CD14-positive monocyte (primary cell): Measurements from ENCODE around the gene SERPINA9. TPM values are rescaled to one million over a fixed set of nuclear protein-coding genes. Genes with fewer than 3 reads are reported as not detected.

Experiments
- DNase-seq, 3 donors: peaks; one replicate each; pipeline ENCODE4 v3.0.0-alpha.2; 2011 to 2022
- H2AFZ ChIP-seq: 2 replicates; pipeline ENCODE4 v1.6.0; 2012; ENCODE audit warnings: mild to moderate bottlenecking, low read depth, low read length, inconsistent platforms; ENCODE audit not compliant: insufficient read depth, poor library complexity, severe bottlenecking
- H3K27ac ChIP-seq, 2 donors: 1 replicate in 1 of 2; 2 replicates in 1 of 2; pipeline ENCODE4 v1.5.1; 2012 to 2013; ENCODE audit warnings: low read length in 2 of 2, control low read depth in 1 of 2, inconsistent platforms in 1 of 2, low read depth in 1 of 2, mild to moderate bottlenecking in 1 of 2
- H3K27me3 ChIP-seq, 2 donors: one replicate each; pipeline versions ENCODE4 v1.6.0 to v1.6.1; 2011 to 2013; ENCODE audit warnings: low read length in 2 of 2; ENCODE audit not compliant: control insufficient read depth in 2 of 2, insufficient read depth in 2 of 2
- H3K36me3 ChIP-seq, 2 donors: replicated peaks in 1 of 2; 1 replicate in 1 of 2; 2 replicates in 1 of 2; pipeline versions ENCODE4 v1.5.1 to v1.6.1; 2012 to 2013; ENCODE audit warnings: low read length in 2 of 2, control low read depth in 1 of 2, inconsistent platforms in 1 of 2, mild to moderate bottlenecking in 1 of 2; ENCODE audit not compliant: insufficient read depth in 2 of 2, control insufficient read depth in 1 of 2
- H3K4me1 ChIP-seq, 2 donors: 1 replicate in 1 of 2; 2 replicates in 1 of 2; pipeline versions ENCODE4 v1.5.1 to v1.6.1; 2012 to 2013; ENCODE audit warnings: low read length in 2 of 2, control low read depth in 1 of 2, inconsistent platforms in 1 of 2, mild to moderate bottlenecking in 1 of 2, moderate library complexity in 1 of 2; ENCODE audit not compliant: insufficient read depth in 2 of 2, control insufficient read depth in 1 of 2
- H3K4me2 ChIP-seq: replicated peaks from 2 replicates; pipeline ENCODE3; 2012; ENCODE audit warnings: low read length, moderate library complexity, mild to moderate bottlenecking; ENCODE audit not compliant: poor library complexity, severe bottlenecking; ENCODE audit errors: extremely low read depth
- H3K4me3 ChIP-seq, 3 experiments: fragments of 200-600 bp in 1 of 3; sonication (generic) in 1 of 3; replicated peaks in 1 of 3; 1 replicate in 2 of 3; 2 replicates in 1 of 3; pipeline ENCODE4 v1.5.1; 2011 to 2013; ENCODE audit warnings: low read length in 3 of 3, mild to moderate bottlenecking in 3 of 3, control low read depth in 2 of 3, low read depth in 2 of 3, inconsistent platforms in 1 of 3, moderate library complexity in 1 of 3
- H3K79me2 ChIP-seq: 2 replicates; pipeline ENCODE4 v1.6.0; 2012; ENCODE audit warnings: mild to moderate bottlenecking, control low read depth, inconsistent platforms, low read length, moderate library complexity; ENCODE audit not compliant: insufficient read depth
- H3K9ac ChIP-seq: 2 replicates; pipeline ENCODE4 v1.6.0; 2017; ENCODE audit warnings: low read length, mild to moderate bottlenecking; ENCODE audit not compliant: insufficient read depth, poor library complexity, severe bottlenecking
- H3K9me3 ChIP-seq, 2 donors: replicated peaks in 1 of 2; 1 replicate in 1 of 2; 2 replicates in 1 of 2; pipeline versions ENCODE4 v1.5.1 to v1.6.1; 2012 to 2013; ENCODE audit warnings: low read length in 2 of 2, control low read depth in 1 of 2; ENCODE audit not compliant: control insufficient read depth in 1 of 2, insufficient read depth in 1 of 2
- H4K20me1 ChIP-seq: 2 replicates; pipeline ENCODE4 v1.6.0; 2012; ENCODE audit warnings: mild to moderate bottlenecking, low read length, control low read depth, moderate library complexity; ENCODE audit not compliant: insufficient read depth
- H3K27ac Mint-ChIP-seq, 7 donors: one replicate each; pipeline ENCODE4 v1.8.0; 2020; ENCODE audit warnings: mild to moderate bottlenecking in 7 of 7, mixed read lengths in 7 of 7, moderate library complexity in 6 of 7, inconsistent platforms in 2 of 7
- H3K27me3 Mint-ChIP-seq, 3 donors: one replicate each; pipeline ENCODE4 v1.8.0; 2021 to 2022; ENCODE audit warnings: low read depth in 3 of 3, mild to moderate bottlenecking in 3 of 3, mixed read lengths in 3 of 3, moderate library complexity in 3 of 3, inconsistent platforms in 1 of 3
- H3K36me3 Mint-ChIP-seq, 2 donors: one replicate each; pipeline ENCODE4 v1.8.0; 2020; ENCODE audit warnings: mixed read lengths in 2 of 2, inconsistent platforms in 1 of 2, mild to moderate bottlenecking in 1 of 2
- H3K4me1 Mint-ChIP-seq: one replicate; pipeline ENCODE4 v1.8.0; 2020; ENCODE audit warnings: mild to moderate bottlenecking, mixed read lengths
- H3K4me3 Mint-ChIP-seq, 2 donors: one replicate each; pipeline ENCODE4 v1.8.0; 2020; ENCODE audit warnings: mild to moderate bottlenecking in 2 of 2, mixed read lengths in 2 of 2, moderate library complexity in 1 of 2
- H3K9me3 Mint-ChIP-seq, 7 donors: one replicate each; pipeline ENCODE4 v1.8.0; 2020 to 2022; ENCODE audit warnings: mixed read lengths in 7 of 7, mild to moderate bottlenecking in 6 of 7, moderate library complexity in 6 of 7, inconsistent platforms in 2 of 7
- WGBS: methylation state at CpG from one replicate; pipeline ENCODE4 v1.1.5; 2013; ENCODE audit warnings: missing lambda C conversion rate; ENCODE audit not compliant: insufficient coverage; 5-methylcytosine and 5-hydroxymethylcytosine counted together
- intact Hi-C, 2 donors: fragments of 100-400 bp; cut with micrococcal nuclease; formaldehyde crosslinking; loops; one replicate each; pipeline versions ENCODE4 v1.15.0 to v1.15.1; 2023
- polyA plus RNA-seq, 3 donors: library from polyadenylated mRNA; depleted of rRNA in 1 of 3; unstranded in 2 of 3; stranded (reverse) in 1 of 3; fragments of 300-500 nt in 2 of 3; fragments of >200 nt in 1 of 3; fragmentation: Illumina TruSeq in 2 of 3; gene quantifications; 1 replicate in 2 of 3; 2 replicates in 1 of 3; pipeline ENCODE4 v1.2.3, GENCODE V29; 2012 to 2021
- TF ChIP-seq, protein P1 (sequence below): fragments of 200-600 bp; IDR thresholded peaks from one replicate; pipeline ENCODE4 v1.8.0; 2022; ENCODE audit warnings: antibody characterized with exemption, mild to moderate bottlenecking

SERPINA9 gene
- polyA plus RNA-seq, 3 donors = not detected

DNA sequence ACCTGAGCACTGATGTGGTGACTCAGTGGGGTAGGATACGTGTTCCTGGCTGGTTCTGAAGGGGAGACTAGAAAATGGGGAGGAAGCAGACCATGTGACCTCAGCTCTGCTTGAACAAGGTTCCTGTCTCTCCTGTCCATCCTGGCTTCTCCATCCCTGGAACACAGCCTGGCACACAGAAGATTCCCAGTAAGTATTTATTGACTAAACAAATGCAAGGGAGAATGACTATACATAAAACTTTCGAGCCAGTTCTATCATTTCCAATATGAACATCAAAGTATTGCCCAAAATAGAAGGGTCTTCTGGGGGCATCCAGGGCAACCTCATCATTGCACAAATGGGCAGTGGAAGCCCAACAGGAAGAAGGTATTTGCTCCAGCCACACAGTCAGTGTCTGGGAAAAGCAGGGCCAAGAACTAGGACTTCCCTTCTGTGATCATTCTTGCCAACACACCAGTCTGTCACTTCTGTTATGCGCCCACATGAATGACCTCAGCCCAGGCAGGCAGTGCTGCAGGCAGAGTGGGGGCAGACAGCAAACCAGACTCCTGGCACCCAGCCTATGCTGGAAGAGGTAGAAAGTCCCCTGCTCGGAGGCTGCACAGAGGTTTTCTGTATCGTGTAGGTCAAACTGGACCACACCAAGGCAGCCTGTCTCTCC, 5.6 kb upstream of the SERPINA9 start:
- TF ChIP-seq, protein P1, sequence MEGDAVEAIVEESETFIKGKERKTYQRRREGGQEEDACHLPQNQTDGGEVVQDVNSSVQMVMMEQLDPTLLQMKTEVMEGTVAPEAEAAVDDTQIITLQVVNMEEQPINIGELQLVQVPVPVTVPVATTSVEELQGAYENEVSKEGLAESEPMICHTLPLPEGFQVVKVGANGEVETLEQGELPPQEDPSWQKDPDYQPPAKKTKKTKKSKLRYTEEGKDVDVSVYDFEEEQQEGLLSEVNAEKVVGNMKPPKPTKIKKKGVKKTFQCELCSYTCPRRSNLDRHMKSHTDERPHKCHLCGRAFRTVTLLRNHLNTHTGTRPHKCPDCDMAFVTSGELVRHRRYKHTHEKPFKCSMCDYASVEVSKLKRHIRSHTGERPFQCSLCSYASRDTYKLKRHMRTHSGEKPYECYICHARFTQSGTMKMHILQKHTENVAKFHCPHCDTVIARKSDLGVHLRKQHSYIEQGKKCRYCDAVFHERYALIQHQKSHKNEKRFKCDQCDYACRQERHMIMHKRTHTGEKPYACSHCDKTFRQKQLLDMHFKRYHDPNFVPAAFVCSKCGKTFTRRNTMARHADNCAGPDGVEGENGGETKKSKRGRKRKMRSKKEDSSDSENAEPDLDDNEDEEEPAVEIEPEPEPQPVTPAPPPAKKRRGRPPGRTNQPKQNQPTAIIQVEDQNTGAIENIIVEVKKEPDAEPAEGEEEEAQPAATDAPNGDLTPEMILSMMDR = no peak
- Mint-ChIP-seq H3K27me3 (peaks cover 0 to 10% (median 7%) of the 10 kb centered on the region in 3 donors), H3K4me3 (no peak overlapping the region), H3K36me3 (no peaks in the 10 kb centered on the region), H3K27ac (no peak overlapping the region), H3K9me3 (peaks cover 10 to 23% (median 16%) of the 10 kb centered on the region in 7 donors), H3K4me1 (peaks cover 3% of the 10 kb centered on the region)
- H3K27ac ChIP-seq = no peak overlapping the region
- H3K36me3 ChIP-seq = no peaks in the 10 kb centered on the region
- no peaks in the 10 kb centered on the region for H3K4me1 ChIP-seq
- H3K4me3 ChIP-seq = no peak overlapping the region
- H4K20me1 ChIP-seq = no peaks in the 10 kb centered on the region
- peaks cover 0 to 1% of the 10 kb centered on the region in 2 donors for H3K27me3 ChIP-seq
- no peak overlapping the region for H3K4me2 ChIP-seq
- 78% methylated on average over 4 of the region's 5 CpGs for WGBS
- H3K9ac ChIP-seq = no peak overlapping the region
- intact Hi-C loops = no loop called here
- H2AFZ ChIP-seq = no peak overlapping the region
- DNase-seq = no peak
- peaks cover 9 to 19% of the 10 kb centered on the region in 2 donors for H3K9me3 ChIP-seq
- no peaks in the 10 kb centered on the region for H3K79me2 ChIP-seq

DNA sequence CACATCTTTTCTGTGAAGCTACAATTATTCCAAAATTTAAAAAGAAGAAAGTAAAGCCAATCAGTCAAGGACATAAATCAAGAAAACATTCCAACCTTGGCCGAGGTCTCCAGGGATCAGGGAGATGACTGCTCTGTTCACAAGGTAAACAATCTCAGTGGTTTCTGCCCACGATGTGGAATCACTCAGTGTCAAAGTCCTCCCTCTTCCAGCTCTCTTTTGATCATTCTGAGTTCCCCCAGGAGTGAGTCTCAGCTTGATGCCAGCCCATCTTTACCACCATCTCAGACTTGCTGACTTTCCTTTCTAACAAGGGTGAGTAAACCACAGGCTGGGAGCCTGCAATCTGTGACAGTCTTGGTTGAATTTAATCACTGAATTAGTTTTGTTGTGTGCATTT, 4.8 kb upstream of the SERPINA9 start:
- H3K4me3 Mint-ChIP-seq = no peak overlapping the region
- DNase-seq = no peak
- H3K27ac ChIP-seq = no peak overlapping the region
- peaks cover 9 to 19% of the 10 kb centered on the region in 2 donors for H3K9me3 ChIP-seq
- no peaks in the 10 kb centered on the region for H3K4me1 ChIP-seq
- H4K20me1 ChIP-seq = no peaks in the 10 kb centered on the region
- TF ChIP-seq, protein P1 = no peak
- no peaks in the 10 kb centered on the region for H3K4me1 Mint-ChIP-seq
- no peak overlapping the region for H3K4me2 ChIP-seq
- H3K36me3 ChIP-seq = no peaks in the 10 kb centered on the region
- no peak overlapping the region for H3K4me3 ChIP-seq
- peaks cover 10 to 23% (median 16%) of the 10 kb centered on the region in 7 donors for H3K9me3 Mint-ChIP-seq
- H3K9ac ChIP-seq = no peak overlapping the region
- 65% methylated on average over 2 of the region's 2 CpGs for WGBS
- no peak overlapping the region for H3K27ac Mint-ChIP-seq
- peaks cover 0 to 7% (median 5%) of the 10 kb centered on the region in 3 donors for H3K27me3 Mint-ChIP-seq
- H2AFZ ChIP-seq = no peak overlapping the region
- H3K79me2 ChIP-seq = no peaks in the 10 kb centered on the region
- intact Hi-C loops = no loop called here
- H3K36me3 Mint-ChIP-seq = no peaks in the 10 kb centered on the region
- H3K27me3 ChIP-seq = no peaks in the 10 kb centered on the region
